ENCODE results near the gene SNAI1. TPM values are rescaled to one million over a fixed set of nuclear protein-coding genes. Genes with fewer than 3 reads are reported as not detected.

The SNAI1 gene
- polyA plus RNA-seq, 1 donor (not counting 4 experiments of a cell fraction or from before 2014, with no cell fraction given), result not detected

GRCh38 chr20:49987015-49987867, 4.5 kb downstream of the SNAI1 start:
- Histone ChIP-seq H4K20me1 (ENCODE audit: control insufficient read depth, extremely low read depth, insufficient read depth, low read length) (no peaks in the 10 kb centered on the region), H3K9me3 (ENCODE audit: control insufficient read depth, low read depth, low read length) (no peaks in the 10 kb centered on the region), H3K4me1 (ENCODE audit: control insufficient read depth, extremely low read depth, insufficient read depth, low read length) (peaks cover 7% of the 10 kb centered on the region), H3K27ac (ENCODE audit: control insufficient read depth, insufficient read depth, low read length) (no peak overlapping the region), H3K36me3 (ENCODE audit: control insufficient read depth in 2 of 2, extremely low read depth in 1 of 2, insufficient read depth in 2 of 2, low read length in 2 of 2) (no peaks in the 10 kb centered on the region), H3K27me3 (ENCODE audit: control insufficient read depth, extremely low read depth, insufficient read depth, low read length) (peaks cover 8% of the 10 kb centered on the region), H3K79me2 (ENCODE audit: control insufficient read depth, insufficient read depth, low read length) (no peaks in the 10 kb centered on the region), H3K4me3 (ENCODE audit: control insufficient read depth in 2 of 3, extremely low read depth in 1 of 3, insufficient read depth in 2 of 3, low read depth in 1 of 3, low read length in 3 of 3) (no peak overlapping the region), H3K4me2 (ENCODE audit: control insufficient read depth, extremely low read depth, insufficient read depth, low read depth, low read length) (no peak overlapping the region), H3K9ac (ENCODE audit: control insufficient read depth, extremely low read depth, insufficient read depth, low read length) (no peak overlapping the region), H2AFZ (ENCODE audit: control insufficient read depth, low read length) (no peak overlapping the region), H3K9me1 (ENCODE audit: control insufficient read depth, extremely low read depth, insufficient read depth, low read length) (no peaks in the 10 kb centered on the region)
- DNase-seq (ENCODE audit: low read depth, low spot score), result no peak
- dilution Hi-C loops (cut with MboI; ENCODE audit: extremely low pct_ligation_motif_present, low sequenced_read_pairs), result no loop called here
- no peak for FAIRE-seq
- TF ChIP-seq CTCF (optimal IDR thresholded peaks at IDR 0.05 in 1 of 3, IDR thresholded peaks at IDR 0.05 in 1 of 3, conservative IDR thresholded peaks at IDR 0.05 in 1 of 3; ENCODE audit: extremely low read depth in 1 of 3, insufficient read depth in 2 of 3, low read length in 3 of 3), result no peak
- TF ChIP-seq EZH2 (IDR thresholded peaks at IDR 0.05; ENCODE audit: low read length), result no peak

- H3K4me2 ChIP-seq (ENCODE audit: control insufficient read depth, extremely low read depth, insufficient read depth, low read depth, low read length), result no peak overlapping the region
- no peak overlapping the region for H3K4me3 ChIP-seq (ENCODE audit: control insufficient read depth in 2 of 3, extremely low read depth in 1 of 3, insufficient read depth in 2 of 3, low read depth in 1 of 3, low read length in 3 of 3)
- H3K79me2 ChIP-seq (ENCODE audit: control insufficient read depth, insufficient read depth, low read length), result no peaks in the 10 kb centered on the region
- no peak overlapping the region for H3K9ac ChIP-seq (ENCODE audit: control insufficient read depth, extremely low read depth, insufficient read depth, low read length)
- H3K27ac ChIP-seq (ENCODE audit: control insufficient read depth, insufficient read depth, low read length), result no peak overlapping the region
- FAIRE-seq, result no peak
- H4K20me1 ChIP-seq (ENCODE audit: control insufficient read depth, extremely low read depth, insufficient read depth, low read length), result no peaks in the 10 kb centered on the region
- no peak for DNase-seq (ENCODE audit: low read depth, low spot score)
- no peaks in the 10 kb centered on the region for H3K9me3 ChIP-seq (ENCODE audit: control insufficient read depth, low read depth, low read length)
- H3K4me1 ChIP-seq (ENCODE audit: control insufficient read depth, extremely low read depth, insufficient read depth, low read length), result peaks cover 2% of the 10 kb centered on the region
- H3K36me3 ChIP-seq (ENCODE audit: control insufficient read depth in 2 of 2, extremely low read depth in 1 of 2, insufficient read depth in 2 of 2, low read length in 2 of 2), result no peaks in the 10 kb centered on the region
- dilution Hi-C loops (cut with MboI; ENCODE audit: extremely low pct_ligation_motif_present, low sequenced_read_pairs), result no loop called here
- H3K9me1 ChIP-seq (ENCODE audit: control insufficient read depth, extremely low read depth, insufficient read depth, low read length), result no peaks in the 10 kb centered on the region
- no peak overlapping the region for H2AFZ ChIP-seq (ENCODE audit: control insufficient read depth, low read length)
- TF ChIP-seq CTCF (optimal IDR thresholded peaks at IDR 0.05 in 1 of 3, IDR thresholded peaks at IDR 0.05 in 1 of 3, conservative IDR thresholded peaks at IDR 0.05 in 1 of 3; ENCODE audit: extremely low read depth in 1 of 3, insufficient read depth in 2 of 3, low read length in 3 of 3) (no peak), EZH2 (IDR thresholded peaks at IDR 0.05; ENCODE audit: low read length) (no peak)
- peaks cover 4% of the 10 kb centered on the region for H3K27me3 ChIP-seq (ENCODE audit: control insufficient read depth, extremely low read depth, insufficient read depth, low read length)
These were observed 5.3 kb downstream of the SNAI1 start for GRCh38 chr20:49987868-49988690.

Data from keratinocyte (primary cell).